HG03565 (cell line): ENCODE measurements around the gene MYLK2.

ENCODE experiments used
- ATAC-seq: cut with Tn5 transposase; IDR thresholded peaks from one replicate; pipeline ENCODE4 v1.9.1; 2021; ENCODE audit warnings: mild to moderate bottlenecking, moderate library complexity; ENCODE audit not compliant: unreplicated experiment

MYLK2 gene

GRCh38 chr20:31869942-31870725 is 51.0 kb downstream of the MYLK2 start, which contains the start of the genes DUSP15 and TTLL9:
TSS of gene DUSP15 (minus strand) at chr20:31870527. CDS start at chr20:31870337, 190 bp downstream.
TSS of gene TTLL9 (plus strand) at chr20:31870634. CDS start at chr20:31871127, 493 bp downstream.
- no peak for ATAC-seq

GRCh38 chr20:31870726-31871617 is 51.8 kb downstream of the MYLK2 start:
- no peak for ATAC-seq

- no peak for ATAC-seq
Measured at GRCh38 chr20:31871618-31871954, 52.4 kb downstream of the MYLK2 start.

GRCh38 chr20:31872406-31872805 is 53.2 kb downstream of the MYLK2 start:
- no peak for ATAC-seq

- ATAC-seq: no peak
Measured at GRCh38 chr20:31875671-31876070, 56.5 kb downstream of the MYLK2 start.

GRCh38 chr20:31877684-31878083 is 58.5 kb downstream of the MYLK2 start:
- ATAC-seq: no peak

- ATAC-seq: peak; percentile 91
Measured at GRCh38 chr20:31879143-31879987, 60.2 kb downstream of the MYLK2 start.

- ATAC-seq: no peak
Measured at GRCh38 chr20:31881945-31882344, 62.8 kb downstream of the MYLK2 start.

- ATAC-seq: no peak
Measured at GRCh38 chr20:31883829-31884228, 64.7 kb downstream of the MYLK2 start.
